Activated T-cell treated with anti-CD3 and anti-CD28 coated beads for 48 hours (primary cell): Measurements from ENCODE around the gene ADAMTS14.

Experiments used
- DNase-seq: peaks from one replicate; pipeline ENCODE4 v3.0.0-alpha.2; 2020; ENCODE audit warnings: low read depth

ADAMTS14 gene

DNA sequence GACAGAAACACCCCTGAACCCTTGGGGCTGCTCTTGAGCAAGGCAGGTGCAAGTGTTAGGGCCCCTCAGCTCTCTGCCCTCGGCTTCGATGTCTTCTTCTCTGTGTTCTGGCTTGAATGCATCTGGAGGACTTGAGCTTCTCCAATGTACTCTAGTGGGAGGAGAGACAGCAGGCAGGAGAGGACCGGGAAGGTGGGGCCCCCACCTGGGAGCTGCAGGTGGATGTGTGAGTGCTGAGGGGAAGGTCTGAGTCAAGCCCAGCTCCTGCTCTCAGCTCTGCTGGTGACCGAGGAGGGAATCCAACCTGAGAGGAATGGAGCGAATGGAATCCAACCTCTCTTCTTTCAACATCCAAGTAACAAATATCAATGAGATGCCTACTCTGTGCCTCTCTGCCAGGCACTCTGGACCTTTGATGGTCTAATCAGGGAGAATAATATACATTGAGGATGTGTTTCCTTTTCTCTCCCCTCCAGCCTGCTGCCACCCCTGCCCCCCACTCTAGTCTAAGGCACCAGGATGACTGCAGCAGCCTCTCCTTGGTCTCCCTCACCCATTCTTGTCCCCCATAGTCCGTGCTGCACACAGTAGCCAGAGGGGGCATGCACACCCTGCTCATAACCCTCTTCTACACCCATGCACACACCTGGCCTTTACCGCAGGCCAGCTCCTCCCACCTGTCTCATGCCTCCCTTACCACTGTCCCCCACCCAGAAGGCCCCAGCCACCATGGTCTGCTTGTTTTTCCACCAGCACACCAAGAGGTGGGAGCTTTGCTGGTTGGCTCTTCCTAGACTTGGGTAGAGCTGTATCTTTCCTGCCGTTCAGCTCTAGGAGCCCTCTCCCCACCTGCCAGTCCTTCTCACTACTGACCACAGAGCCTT, 99.2 kb downstream of the ADAMTS14 start:
- no peak for DNase-seq

DNA sequence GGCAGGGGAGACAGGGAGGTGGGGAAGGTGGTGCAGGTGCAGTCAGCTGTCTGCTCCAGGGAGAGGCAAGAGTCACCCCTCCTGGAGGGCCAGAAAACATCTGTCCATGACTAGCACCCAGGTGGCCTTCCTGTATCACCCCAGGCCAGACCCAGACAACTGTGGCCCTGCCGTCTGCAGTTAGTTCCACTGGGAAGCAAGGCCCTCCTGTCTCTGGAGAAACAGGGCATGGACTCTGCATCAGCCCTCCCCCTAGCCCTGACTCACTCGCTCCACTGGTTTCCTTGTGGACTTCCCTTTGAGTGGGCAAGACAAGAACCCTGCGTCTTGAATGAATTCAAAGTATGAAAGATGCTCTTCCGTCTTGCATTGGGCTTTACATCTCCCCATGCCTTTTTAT, 100.3 kb downstream of the ADAMTS14 start:
- DNase-seq = no peak

- no peak for DNase-seq
Measured at GRCh38 chr10:70773461-70773860, 101.2 kb downstream of the ADAMTS14 start.

DNA sequence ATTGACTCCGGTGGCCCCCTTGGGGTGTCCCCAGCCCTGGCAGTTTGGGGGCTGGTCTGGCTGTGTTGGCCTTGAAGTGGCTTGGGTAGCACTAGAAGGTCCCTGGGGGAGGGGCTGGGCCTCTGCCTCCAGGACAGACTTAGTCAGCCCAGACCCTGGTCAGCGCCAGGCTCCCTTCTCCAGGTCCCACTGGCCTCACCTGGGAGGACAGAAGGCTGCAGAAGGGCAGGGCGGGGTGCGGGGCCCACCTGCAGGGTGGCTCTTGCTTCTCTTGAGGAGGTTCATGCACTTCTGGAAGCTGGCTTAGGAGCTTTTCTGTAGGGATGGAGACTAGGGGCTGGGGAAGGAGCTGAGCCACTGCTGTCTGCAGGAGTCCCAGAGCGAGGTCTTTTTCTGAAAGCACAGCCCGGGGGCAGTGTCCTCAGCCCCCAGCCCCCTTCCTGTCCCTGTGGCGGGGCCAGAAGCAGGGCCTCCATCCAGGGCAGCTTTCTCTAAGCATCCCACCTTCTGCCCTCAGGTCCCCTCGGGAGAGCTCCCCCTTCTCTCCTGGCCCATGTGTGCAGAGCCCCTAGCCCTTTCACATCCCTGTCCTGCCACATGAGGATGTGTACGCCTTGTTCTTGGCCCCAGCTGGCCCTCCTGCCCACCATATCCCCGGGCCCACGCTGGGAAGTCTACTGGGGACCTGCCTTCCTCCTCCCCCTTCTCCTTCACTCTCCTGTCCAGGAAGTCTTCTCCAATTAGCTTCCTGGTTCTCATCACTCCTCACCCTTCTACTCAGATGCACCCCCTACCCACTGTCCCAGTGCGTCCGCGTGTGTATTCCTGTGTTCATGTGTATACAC, 101.9 kb downstream of the ADAMTS14 start:
- no peak for DNase-seq

DNA sequence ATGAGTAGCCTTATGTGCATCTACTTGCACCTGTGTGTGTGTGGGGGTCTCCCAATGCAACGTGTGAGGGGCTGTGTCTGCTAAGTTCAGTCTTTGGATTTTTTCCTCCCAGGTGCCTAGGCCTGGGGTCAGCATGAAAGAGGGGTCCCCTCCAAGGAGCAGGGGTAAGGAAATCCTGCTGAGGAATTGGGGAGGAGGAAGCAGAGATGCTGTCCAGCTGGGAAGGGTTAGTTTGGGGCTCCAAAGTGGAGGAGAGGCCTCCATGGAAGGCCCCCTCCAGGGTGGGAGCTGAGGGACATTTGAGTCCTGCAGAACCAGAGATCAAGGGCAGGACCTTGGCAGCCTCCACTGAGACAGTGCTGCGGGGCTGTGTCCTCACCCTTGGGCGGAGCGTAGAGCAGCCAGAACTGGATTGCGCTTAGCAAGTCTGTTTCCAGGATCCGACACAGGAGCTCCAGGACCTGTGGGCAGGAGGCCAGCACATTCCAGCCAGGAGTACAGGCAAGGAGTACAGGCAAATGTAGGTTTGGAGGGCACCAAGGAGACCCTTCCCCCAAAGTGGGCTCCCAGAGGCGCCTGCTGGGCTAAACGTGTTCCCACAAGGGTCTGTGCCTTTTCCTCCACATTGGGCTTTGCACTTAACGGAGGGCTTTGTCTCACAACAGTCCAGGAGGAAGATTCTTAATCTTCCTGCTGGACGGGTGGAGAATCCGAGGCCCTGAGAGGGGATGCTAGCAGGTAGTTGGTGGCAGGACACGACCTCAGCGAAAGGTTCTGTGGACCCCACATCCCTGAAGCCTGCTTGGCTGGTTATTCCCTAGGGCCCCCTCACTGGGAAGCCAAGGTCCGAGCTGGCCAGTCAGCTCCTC, 102.7 kb downstream of the ADAMTS14 start:
- no peak for DNase-seq

GRCh38 chr10:70775679-70776454, 103.6 kb downstream of the ADAMTS14 start:
- no peak for DNase-seq

- DNase-seq = no peak
Measured at GRCh38 chr10:70776455-70777005, 104.2 kb downstream of the ADAMTS14 start.

DNA sequence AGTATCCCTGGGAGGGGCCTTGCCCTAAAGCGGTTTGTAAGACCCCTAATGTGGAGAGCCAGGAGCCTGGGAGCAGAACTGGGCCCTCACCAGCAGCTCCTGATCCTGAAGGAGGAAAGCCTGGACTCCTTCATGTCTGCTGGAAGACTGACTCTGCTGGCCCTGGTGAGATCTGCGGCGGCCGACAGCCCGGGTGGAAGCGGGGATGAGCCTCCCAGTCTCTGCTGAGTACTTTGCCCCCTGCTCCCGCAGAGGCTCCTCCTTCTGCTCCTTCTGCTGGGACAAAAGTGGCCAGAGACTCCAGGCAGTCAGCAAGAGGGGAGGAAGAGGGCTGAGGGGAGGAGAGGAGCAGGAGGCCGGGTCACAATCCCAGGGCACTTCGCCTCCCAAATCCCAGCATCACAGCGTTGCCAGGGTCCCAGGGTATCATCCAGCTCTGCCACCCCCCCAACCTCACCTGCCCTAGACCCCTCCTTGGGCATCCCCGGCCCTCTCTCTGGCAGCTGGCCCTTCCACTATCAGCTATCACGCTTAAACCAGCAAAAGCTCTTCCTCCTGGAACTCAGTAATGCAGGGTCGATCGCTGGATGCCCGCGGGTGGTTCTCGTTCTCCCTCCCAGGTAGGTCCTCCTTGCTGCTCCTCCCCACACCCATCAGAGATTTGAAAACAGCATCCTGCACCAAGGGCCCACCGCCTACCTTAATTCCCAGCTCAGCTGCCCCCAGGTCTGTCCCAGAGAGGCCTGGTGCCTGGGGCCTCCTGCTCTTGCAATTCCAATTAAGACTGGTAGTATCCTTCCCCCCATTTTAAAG, 105.0 kb downstream of the ADAMTS14 start:
- DNase-seq = no peak

DNA sequence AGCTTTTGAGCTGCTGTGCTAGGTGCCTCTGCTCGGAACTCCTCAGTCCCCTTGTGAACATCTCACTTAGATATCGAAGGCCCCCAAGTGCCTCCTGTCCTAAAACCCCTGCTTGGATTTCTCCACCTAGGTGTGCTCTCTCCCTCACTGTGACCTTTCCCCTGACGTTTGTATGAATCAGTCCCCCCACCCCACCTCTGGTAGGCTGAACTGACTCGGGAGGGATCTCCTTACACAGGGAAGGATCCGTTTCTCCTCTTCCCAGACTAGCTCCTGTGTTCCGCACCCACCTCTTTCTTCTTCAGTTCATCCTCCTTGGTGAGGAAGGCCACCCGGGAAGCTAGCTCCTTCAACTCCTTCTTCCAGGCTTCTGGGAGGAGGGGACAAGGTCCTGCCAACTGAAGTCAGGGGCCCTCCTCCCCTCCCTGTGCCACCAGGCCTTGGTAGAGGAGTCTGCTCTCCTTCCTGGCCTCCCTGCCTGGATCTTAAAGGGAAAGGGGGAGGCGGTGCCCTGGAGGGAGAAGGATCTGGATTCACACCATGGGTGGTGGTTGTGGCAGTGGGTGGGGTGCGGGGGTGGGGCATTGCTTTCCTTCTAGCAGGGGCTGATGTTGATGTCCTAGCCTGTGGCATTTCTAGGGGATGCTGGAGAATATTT, 106.1 kb downstream of the ADAMTS14 start:
- no peak for DNase-seq

DNA sequence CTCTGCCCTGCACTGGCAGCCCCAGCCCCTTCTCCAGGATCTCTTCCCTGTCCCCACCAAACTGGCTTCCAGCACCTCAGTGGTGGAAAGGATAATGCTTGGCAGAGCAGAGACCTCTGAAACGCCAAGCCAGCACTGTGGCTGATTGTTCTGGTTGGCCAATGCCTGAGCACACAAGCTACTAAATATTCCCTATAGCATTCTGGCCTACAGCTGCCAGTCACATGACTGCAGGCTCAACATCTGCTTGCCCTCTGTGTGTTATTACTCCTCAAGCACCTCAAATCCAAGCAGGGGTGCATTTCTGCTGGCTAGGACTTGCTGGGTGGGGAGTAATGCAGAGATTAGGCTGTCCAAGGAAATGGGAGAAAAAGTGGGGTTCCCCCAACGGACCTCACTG, 106.8 kb downstream of the ADAMTS14 start:
- no peak for DNase-seq

DNA sequence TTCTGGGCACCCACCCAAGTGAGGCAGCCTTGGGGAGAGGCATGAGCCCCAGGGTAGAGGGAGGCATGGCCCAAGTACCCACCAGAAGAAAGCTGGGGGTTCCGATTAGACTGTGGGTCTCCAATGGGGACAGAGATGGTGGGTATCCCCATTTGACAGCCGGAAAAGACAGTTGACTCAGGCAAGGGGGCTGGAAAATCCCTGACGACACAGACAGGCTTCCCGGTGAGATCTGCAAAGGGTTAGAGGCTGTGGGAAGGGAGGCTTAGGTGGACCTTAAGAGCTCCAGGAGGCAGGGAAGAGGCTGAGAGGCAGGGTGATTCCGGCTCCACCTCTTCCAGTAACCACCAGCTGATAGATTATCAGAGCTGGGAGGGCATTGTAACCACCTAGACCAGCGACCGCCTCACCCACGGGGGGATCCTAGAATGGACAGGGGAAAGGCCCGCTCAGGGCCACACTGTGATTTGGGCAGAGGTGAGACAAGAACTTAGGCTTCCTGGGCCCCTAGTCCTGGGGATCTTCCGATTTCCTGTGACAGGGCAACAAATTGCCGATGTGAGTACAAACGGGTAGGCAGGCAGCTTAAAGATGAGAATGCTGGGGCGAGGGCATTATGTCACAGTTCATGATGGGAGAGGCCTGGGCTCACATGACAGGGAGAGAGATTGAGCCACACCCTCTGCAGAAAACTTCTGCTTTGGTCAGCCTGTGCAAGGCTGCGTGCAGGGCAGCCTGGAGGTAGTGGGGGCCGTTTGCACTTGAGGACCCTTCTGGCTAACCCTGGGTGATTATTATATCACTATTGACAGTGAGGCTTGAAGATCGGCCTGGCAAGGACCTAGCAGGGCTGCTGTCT, 107.4 kb downstream of the ADAMTS14 start:
- no peak for DNase-seq

DNA sequence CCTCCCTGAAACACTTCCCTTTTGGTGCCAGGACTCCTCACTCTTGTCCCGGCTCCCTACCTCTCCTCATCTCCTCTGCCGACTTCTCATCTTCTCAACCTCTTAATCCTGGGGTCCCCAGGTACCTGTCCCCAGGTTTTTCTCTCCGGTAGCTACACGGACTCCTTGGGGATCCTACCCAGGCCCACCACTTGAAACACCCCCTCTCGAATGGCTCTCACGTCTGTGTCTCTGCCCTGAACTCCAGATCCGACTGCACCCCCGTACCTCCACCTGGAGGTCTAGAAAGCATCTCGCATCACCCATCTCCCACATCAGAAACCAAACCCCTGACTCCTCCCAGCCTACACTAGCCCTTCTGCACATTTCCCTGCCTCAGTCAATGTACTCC, 108.1 kb downstream of the ADAMTS14 start:
- DNase-seq = no peak

GRCh38 chr10:70780772-70781171, 108.5 kb downstream of the ADAMTS14 start:
- no peak for DNase-seq

DNA sequence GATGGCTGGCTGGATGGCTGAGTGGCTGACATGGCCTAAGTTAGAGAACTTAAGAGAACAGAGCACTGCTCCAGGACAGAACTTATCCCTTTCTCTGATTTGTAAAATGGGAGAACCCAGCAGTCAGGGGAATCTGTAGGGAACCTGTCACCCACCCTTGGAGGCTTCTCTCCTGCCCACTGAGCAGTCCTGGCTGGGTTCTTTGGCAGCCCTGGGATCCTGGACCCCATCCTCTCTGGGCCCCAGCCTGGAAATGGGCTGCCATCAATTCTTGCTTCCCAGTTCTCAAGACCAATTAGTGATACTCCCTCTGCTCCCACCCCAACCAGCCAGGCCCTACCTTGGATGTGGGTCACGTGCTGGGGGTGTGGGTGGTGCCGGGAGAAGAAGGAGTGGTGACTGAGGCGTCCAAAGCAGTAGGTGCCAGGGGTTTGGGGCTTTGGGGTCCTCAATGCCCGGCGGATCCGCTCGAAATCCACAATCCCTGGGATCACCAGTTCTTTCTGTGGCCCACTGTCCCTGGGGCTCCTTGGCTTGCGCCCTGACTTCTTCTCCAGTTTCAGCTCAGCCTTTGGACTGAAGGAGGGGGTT, 109.2 kb downstream of the ADAMTS14 start:
- DNase-seq = no peak

- DNase-seq = no peak
Measured at GRCh38 chr10:70782086-70782745, 109.9 kb downstream of the ADAMTS14 start.

GRCh38 chr10:70782746-70783680, 110.7 kb downstream of the ADAMTS14 start:
- DNase-seq = no peak

- no peak for DNase-seq
Measured at GRCh38 chr10:70784016-70784415, 111.7 kb downstream of the ADAMTS14 start.
